GM18508 (cell line): ENCODE results near the gene SS18L1.

Experiments
- ATAC-seq: cut with Tn5 transposase; IDR thresholded peaks from one replicate; pipeline ENCODE4 v1.9.1; 2021; ENCODE audit warnings: moderate number of reproducible peaks; ENCODE audit not compliant: insufficient read depth, unreplicated experiment

The SS18L1 gene

DNA sequence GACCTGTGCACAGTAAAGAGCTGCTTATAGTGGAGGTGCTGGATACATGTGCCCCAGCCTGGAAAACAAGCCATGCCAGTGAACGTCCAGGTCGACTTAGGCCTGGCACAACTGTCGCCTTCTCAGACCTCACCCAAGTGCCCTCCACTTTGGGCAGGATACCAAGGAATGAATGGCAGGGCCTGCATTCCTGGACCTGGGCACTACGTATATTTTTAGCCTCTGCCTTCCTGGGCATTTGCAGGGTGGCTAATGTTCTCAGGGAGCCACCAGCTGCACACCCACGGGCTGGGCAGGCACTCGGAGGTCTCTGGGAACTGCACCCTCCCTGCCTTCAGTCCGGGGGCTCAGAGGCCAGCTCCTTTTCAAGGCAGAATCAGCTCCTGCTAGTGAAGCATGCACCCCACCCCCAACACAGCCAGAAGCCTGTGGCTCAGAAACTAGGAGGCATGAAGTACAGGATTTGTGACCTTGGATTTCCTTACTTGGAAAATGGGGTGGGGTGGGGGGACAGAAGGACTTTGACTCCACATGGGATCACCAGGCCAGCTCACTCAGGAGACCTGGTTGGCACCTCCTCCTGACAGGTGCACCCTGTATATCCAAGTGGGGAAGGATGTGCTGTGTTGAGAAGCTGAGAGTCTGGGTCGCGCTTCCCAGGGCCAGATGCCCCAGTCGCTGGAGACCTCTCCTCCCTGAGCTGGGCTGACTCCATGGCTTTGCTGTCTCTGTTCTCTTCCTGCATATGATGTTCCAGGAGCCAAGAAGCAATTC lies 23.8 kb upstream of the SS18L1 start:
- no peak for ATAC-seq

DNA sequence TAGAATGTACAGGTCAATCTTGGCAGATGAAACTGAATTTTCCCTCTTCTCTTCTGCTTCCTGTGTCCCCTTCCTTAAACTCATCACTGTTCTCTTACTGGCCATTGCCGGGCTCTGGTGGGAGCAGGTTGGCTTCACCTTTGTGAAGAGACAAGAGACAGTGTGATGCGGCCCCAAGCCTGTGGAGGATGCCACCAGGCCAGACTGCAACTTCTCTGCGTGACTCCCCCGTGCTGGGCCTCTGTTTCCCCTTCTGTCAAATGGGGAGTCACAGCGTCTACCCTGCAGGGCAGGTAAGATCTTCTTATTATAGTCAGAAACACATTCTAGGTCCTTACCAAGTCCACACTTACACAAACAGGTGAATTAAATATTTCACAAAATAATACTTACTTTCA lies 23.2 kb upstream of the SS18L1 start:
- ATAC-seq, result no peak

DNA sequence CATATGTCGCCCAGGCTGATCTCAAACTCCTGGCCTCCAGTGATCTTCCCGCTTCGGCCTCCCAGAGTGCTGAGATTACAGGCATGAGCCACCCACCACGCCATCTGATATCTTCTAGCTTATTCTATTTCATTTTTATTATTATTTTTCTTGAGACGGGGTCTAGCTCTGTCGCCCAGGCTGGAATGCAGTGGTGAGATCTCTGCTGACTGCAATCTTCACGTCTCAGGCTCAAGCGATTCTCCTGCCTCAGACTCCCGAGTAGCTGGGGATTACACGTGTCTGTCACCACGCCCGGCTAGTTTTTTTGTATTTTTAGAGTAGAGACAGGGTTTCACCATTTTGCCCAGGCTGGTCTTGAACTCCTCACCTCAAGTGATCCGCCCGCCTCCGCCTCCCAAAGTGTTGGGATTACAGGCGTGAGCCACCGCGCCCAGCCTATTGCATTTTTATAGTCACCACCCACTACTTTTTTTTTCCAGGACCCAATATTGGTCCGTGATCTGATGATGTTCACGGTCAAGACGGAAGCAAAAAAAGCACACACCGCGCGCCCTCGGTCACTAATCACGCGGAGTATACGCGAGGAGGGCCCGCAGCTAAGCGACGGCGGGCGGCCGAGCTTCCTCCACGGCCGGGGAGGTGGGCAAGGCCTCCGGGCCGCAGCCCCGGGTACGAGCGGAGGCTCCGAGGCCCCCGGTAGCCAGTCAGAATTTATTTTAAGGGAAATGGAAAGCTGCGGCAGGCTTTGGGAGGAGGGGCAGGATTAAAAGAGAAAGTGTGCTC lies 22.4 kb upstream of the SS18L1 start:
- peak; percentile 28 for ATAC-seq

DNA sequence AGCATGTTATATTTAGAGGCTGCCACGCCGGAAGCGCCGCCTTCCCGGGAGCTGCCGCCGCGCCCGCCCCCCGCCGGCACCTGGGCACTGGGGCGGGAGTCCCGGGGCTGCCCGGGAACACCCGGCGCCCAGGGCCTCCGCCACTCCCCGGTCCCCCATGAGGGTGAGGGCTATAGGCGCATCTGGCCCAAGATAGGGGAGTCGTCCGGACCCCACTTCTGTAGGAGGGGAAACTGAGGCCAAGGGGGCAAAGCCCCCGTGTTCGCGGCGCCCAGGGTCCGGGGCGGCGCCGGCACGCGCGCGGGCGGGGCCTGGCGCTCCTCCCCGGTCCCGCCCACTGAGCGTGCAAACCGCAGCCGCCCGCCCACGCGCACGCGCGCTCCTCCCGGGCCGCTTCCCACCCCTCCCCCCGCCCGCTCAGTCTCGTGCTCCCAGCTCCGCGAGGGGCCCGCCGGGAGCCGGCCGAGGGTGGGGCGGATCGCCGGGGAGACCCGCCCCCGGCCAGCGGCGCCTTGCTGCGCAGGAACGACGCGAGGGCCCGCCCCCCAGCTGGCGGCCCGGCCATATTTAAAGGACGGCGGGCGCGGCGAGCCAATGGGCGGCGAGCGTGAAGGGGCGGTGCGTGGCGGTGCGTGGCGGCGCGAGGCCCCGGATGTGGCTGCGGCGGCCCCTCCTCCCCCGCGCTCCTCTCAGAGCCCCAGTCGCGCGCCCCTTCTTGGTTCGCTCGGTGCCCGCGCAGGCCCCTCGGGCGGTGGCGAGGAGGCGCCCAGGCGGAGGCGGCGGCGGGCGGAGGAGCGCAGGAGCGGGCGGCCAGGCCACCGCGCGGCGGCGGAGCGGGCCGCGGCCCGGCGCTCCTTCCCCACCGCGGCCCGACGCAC lies 21.6 kb upstream of the SS18L1 start, which contains the start of gene LSM14B:
TSS of gene LSM14B (plus strand) at position 700 of the 878 bp plus-strand sequence. CDS start 192 bp downstream, outside the sequence.
- ATAC-seq, result peak; percentile 38

DNA sequence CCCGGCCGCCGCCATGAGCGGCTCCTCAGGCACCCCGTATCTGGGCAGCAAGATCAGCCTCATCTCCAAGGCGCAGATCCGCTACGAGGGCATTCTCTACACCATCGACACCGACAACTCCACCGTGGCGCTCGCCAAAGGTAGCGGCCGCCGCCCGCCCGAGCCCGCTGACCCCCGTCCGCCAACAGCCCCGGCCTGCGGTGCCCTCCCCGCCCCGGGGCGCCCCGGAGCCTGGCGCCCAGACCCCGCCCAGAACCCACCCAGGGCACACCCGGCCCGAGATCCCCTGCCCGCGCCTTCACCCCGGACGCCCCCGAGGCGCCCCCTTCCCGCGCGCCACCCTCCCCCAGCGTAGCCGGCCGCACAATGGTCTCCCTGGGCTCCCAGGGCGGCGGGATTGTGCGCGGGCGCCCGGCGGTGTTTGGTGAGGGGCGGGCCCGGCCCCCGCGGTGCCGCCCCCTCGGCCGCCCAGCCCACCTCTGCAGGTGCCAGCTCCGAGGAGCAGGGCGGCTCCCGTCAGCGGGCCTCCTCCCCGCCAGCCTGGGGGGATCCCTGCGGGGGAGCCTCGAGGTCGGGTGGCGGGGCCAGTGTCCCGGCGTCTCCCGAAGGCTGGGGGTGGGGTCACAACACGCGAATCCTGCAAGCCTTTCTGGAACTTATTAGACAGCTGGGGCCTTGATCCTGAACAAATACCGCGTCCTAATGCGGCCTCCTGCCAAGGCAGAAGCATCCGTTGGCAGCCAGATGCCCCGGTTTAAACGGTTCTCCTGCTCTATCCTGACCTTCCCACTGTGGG lies 20.7 kb upstream of the SS18L1 start:
- peak; percentile 10 for ATAC-seq

DNA sequence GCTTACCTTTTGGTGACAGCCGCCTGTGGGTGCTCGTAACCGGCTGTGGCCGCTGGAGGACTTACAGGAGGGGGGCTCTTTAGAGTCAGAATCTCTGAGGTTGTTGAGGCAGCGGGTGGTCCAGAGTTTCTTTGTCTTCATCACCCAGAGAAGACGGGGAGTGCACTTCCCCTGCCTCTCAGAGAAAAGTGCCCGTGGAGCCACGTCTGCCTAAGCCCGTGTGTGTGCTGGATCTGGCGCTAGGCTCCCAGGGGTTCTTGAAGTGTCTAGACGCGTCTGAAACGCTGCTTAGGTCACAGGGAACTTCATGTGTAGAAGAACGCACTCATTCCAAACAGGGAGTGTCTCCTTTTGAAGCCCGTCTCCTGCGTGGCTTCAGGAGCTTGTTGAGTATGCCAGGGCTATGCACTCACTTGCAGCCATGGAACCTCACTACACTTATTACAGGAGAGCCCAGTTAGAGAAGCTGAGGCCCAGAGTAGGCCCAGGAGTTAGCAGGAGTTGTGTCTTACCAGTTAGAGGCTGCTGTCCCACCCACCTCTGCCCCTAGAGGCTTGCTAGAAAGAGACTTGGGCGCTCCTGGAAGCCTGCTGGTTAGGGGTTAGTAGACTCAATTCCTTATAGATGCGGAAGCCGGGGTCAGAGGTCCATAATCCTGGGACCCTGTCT lies 20.0 kb upstream of the SS18L1 start:
- no peak for ATAC-seq

DNA sequence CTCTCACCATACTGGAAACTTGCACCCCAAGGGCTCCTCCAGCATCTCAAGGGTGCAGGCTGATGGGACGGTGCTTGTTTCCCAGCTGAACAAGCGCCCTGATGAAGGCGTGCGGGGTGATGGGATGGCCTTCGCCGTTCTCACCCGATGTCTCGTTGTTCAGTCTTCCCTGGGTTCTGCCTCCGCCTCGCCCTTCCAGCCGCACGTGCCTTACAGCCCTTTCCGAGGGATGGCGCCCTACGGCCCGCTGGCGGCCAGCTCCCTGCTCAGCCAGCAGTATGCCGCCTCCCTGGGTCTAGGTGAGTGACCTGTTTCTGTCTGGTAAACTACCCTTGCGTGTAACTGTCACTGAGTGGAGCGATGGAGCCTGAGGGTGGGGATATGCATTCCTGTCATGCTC lies 17.4 kb upstream of the SS18L1 start:
- no peak for ATAC-seq

DNA sequence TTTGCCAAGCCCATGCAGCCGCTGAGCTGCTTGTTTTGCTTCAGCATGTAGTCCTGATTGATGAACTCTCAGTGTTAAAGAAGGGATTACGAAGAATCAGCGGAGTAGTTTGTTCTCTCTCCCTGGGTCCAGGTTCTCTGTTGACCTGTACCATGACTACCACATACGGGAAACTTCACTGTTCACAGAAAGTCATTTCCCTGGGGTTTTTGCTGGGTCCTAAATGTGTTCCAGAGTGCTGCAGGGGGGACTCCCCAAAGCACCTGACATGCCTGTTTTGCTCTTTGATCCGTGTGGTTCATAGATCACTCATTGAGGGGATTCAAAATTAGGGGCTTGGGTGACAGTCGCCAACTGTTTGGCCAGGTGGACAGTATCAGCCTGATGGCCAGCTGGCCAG lies 15.8 kb upstream of the SS18L1 start:
- no peak for ATAC-seq

DNA sequence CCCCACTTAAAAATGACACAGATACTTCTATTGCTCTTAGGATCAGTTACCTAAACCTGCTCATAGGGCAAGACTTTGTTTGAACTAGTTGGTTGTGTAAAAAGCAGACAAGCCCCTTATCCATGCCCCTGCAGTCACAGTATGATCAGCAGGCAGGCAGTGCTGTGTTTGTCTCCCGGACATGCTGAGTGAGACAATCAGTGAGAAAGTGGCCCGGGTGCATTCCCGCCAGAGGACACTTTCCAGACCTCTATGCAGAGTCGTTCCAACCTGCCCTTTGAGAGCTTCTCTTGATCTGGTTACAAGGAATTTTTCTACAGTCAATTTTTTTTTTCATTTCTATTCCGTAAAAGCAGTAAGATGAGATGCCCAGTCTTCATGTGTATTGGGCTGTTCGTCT lies 15.1 kb upstream of the SS18L1 start:
- ATAC-seq, result no peak

DNA sequence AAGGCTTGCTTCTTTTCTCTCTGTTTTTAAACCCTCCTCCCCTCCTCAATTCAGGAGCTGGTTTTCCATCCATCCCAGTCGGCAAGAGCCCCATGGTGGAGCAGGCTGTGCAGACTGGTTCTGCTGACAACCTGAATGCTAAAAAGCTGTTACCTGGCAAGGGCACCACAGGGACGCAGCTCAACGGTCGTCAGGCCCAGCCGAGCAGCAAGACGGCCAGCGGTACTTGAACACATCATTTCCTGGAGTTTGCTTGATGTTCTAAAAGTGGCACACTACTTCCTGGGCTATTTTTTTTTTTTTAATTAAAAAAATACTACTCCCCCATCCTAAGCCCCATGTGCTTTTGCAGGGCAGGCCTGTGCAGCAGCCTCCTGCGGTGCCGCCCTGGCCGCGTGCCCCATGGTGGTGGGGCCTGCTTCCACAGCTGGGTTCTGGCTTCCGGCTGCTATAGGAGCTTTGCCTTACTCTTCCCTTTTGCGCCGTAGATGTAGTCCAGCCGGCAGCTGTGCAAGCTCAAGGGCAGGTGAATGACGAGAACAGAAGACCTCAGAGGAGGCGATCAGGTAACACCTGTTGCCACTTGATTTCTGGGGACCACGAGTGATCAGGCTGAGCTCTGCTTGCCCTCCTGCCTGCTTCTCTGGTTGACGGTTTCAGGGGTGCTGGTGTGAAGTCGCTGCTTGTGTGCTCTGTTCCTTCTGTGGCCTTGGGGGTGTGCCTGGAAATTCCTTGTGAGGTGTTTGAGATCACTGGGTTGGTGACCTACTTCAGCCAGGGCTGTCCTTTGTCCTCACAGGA lies 13.6 kb upstream of the SS18L1 start:
- no peak for ATAC-seq

DNA sequence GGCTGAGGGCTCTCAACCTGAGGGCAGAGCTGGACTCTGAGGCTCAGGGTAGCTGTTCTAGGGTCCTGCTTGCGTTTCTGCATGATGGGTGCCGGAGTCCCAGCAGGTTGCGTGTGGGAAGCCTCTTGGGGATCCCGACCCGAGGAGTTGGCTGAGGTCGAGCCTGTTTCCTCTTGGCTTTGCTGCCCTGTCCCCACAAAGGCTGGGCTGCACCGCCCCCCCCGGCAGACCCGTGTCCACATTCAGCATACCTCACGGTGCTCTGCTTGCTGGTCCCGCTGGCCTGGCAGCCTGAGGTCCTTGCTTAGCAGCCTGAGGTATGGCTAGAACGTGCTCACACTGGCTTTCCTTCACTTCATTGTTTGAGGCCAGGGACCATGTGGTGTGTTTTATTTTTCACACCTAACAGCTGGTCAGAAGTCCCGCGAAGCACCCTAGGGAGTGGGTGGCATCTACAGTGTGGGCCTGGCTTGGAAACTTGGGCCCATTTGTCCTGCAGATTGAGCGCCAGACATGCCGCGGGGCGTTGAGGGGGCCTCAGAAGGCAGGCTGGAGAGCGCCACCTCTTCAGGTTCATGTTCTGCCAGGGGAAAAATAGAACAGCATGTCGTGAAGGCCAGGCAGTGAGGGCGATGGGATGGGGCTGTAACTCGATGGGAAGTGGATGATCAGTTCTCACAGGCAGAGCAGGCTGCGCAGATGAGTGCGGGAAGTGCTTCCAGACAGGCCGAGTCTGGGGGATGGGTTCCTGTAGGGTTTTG lies 11.8 kb upstream of the SS18L1 start:
- ATAC-seq, result no peak

DNA sequence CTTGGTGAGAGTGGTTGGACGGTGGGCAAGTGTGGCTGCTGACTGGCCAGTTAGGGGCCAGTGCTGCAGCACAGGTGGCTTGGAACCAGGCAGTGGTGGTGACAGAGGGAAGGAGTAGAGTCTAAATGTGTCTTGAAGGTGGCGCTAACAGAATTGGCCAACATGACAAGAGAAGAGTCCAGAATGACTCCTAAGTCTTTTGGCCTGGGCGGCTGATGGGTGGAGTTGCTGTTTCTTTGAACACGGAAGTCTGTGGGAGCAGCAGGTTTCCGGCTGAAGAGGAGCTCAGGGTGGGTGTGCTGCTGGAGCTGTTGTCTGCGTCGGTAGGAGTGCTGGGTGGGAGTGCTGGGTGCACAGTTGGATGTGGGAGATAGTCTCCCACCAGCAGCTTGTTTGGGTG lies 11.1 kb upstream of the SS18L1 start:
- ATAC-seq, result no peak

DNA sequence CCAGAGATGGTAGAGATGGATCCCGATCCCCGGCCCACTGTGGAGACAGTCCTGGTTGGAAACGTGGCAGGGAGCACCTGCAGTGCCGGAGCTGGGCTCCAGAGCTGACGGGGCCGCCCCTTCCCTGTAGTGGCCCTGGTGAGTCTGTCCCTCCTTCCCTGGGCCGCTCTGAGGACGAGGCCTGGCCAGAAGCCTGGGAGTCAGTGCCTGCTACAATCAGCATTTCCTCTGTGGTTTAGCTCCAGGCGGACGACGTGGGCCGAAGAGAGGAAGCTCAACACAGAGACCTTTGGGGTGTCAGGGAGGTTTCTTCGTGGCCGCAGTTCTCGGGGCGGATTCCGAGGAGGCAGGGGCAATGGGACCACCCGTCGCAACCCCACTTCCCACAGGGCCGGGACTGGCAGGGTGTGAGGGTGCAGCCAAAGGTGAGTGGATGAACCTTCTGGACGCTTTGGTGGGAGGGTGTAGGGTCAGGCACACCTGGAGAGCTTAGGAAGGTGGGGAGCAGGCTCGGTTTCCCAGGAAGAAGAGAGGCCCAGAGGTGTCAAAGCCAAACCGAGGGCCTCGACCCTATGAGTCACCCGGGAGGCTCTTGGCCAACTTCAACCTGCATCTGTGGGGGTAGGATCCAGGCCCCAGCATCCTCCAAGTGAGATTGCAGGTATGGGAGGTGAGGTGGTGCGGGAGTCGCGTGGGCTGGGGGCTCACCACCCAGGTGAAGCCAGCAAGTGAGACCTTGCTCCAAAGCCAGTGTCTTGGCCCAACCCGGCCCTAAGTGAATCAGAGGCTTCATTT lies 10.3 kb upstream of the SS18L1 start:
- ATAC-seq, result no peak

DNA sequence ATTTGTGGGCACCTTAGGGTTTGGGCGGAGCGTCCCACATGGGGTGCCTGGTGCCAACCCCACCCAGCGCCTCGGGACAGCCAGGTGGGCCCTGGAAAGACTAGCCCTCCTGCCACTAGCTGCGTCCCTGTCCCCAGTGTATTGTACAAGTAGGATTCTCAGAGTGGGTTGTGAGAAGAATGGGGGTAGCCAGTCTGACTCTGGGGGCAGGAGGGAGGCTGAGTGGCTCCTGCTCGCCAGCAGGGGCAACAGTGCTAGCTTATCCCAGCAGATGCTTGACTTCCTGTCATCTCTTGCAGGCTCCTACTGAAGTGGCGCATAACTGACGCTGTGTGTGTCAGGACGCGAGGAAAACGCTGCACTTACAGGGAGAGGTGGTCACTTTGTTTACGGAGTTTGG lies 9.7 kb upstream of the SS18L1 start:
- ATAC-seq, result no peak

DNA sequence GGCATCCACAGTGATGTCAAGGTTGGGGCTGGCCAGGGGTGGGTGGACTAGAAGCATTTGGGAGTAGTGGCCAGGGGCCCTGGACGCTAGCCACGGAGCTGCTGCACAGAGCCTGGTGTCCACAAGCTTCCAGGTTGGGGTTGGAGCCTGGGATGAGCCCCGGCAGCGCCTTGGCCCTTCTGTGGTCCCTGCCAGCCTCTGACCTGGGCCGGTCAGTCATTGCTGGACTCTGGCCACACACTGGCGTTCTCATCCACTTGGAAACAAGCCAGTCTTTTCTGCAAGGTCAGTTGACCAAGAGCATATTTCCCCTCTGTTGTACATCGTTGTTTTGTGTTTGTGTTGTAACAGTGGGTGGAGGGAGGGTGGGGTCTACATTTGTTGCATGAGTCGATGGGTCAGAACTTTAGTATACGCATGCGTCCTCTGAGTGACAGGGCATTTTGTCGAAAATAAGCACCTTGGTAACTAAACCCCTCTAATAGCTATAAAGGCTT lies 8.8 kb upstream of the SS18L1 start:
- no peak for ATAC-seq

DNA sequence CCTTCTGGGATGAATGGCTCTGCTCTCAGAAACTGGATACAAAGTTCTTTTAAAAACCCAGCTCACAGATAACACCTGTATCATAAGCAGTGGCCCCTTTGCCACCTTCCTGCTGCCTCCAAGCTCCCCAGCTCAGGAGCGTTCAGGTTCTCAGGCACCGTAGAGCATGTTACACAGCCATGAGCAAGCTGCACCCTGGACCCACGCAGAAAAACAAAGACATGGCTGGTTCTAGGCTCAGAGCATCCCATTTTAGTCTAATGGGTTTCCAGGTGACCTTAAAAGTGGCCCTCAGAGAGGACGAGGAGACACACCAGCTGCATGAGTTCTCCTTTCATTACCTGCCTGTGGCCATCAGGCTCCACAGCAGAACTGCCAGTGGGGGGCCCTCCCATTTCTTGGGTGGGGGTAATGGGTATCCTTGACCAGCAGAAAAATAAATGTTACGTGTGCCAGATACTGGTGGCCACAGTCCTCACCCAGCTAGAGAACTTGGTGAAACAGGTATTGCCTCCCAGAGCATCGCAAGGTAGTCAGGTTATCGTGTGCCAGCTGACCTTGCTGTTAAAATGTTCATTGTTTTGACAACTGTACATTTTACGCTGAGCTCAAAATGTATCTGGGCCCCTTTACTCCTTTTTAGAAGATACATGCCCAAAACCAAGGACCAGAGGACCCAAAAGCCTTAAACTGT lies 7.8 kb upstream of the SS18L1 start:
- no peak for ATAC-seq
